Colon (tissue), 2 donors: ENCODE measurements around the gene C19orf38.
"Not testable (repeated sequence)": the region's sequence is repeated elsewhere in the genome, so short reads cannot be mapped to it uniquely, and the experiment has no call there.

ENCODE experiments used
- FAIRE-seq: peaks from 2 replicates; lab custom pipeline; 2012; peaks lifted over from hg19 to GRCh38; lab: Jason Lieb, UNC
- donor health status: control.
- donor health status: control.

C19orf38 gene

GRCh38 chr19:10876459-10877240 is 28.4 kb downstream of the C19orf38 start:
- FAIRE-seq = no peak

GRCh38 chr19:10877608-10878007 is 29.4 kb downstream of the C19orf38 start:
- not testable (repeated sequence) for FAIRE-seq

DNA sequence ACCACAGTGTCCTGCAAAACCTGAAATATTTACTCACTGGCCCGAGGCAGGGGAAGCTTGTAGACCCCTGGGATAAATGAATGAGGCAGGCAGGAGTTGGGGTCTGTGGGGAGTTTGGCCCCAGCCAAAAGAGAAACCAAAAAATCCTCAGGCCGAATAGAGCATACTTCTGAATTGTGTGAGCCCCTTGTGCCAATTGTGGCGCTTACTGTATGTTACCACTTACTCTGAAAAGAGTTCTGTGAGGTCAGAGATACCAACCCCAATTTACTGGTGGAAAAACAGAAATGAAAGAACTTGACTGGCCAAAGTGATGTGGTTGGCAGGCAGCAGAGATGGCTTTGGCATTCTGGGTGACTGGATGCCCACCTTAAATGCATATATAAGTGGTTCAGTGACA is 30.0 kb downstream of the C19orf38 start:
- no peak for FAIRE-seq

- no peak for FAIRE-seq
Observed at GRCh38 chr19:10881403-10882107, 33.3 kb downstream of the C19orf38 start.

DNA sequence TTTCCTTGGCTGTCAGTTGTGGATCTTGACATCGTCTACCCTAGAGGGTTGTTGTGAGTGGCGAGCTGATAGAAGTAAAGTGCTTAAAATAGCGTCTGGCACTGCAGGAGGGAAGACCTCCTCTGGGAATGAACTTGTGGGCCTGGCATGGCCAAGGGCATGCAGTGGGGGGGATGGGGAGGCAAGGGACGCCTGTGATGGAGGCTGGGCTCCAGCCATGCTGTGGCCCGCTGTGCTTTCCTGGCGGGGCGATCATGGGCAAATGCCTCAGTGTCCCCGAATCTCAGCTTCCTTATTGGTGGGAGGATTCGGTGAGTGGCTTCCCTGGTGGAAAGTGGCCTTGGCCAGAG is 33.9 kb downstream of the C19orf38 start:
- no peak for FAIRE-seq

DNA sequence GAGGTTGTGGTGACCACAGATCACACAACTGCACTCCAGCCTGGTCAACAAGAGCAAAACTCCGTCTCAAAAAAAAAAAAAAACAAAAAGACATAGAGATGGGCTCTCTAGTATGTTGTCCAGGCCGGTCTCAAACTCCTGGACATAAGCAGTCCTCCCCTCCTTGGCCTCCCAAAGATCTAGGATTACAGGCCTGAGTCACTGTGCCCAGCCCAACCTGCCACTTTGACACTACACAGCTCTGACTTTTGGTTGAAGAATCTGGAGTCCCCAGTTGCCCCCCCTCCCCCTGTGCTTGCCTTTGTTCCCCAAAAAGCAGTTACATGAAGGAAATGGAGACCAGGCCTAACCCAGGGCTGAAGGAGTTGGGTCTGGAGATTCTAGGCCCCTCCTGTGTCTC is 36.1 kb downstream of the C19orf38 start:
- no peak for FAIRE-seq

DNA sequence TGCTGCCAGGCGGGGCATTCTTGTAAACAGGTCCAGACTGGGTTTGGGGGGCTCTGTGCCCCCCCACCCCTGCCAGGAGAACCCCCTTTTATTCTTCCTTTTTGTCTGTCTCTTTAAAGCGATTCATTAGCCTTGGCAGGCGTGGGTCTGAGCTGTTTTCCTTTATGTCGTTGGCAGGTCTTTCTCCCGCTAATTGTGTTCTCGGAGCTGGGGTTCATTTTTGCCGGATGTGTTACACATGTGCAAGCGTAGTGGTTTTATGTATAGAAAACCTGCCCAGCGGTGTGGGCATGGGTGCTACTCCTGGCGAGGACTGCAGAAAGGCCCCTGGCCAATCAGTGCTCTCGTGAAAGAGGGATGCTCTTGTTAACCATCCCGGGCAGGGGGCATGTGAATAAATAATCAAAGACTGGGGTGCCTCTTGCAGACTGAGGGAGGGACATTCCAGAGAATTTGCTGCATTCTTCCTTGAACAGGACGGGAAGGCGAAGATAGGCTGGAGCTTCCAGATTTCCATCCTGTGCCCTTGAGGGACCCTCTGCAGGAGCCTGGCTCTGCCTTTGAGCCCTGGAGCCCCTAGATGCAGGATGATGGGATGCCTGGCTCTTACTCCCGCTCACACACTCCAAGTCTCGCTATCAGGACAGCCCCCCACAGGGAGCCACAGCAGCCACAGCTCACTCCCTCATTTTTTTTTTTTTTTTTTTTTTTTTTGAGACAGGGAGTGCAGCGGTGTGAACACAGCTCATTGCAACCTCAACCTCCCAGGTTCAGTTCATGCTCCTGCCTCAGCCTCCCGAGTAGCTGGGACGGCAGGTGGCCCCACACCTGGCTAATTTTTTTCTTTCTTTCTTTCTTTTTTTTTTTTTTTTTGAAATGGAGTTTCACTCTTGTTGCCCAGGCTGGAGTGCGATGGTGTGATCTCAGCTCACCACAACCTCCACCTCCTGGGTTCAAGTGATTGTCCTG is 37.3 kb downstream of the C19orf38 start:
- FAIRE-seq = no peak

DNA sequence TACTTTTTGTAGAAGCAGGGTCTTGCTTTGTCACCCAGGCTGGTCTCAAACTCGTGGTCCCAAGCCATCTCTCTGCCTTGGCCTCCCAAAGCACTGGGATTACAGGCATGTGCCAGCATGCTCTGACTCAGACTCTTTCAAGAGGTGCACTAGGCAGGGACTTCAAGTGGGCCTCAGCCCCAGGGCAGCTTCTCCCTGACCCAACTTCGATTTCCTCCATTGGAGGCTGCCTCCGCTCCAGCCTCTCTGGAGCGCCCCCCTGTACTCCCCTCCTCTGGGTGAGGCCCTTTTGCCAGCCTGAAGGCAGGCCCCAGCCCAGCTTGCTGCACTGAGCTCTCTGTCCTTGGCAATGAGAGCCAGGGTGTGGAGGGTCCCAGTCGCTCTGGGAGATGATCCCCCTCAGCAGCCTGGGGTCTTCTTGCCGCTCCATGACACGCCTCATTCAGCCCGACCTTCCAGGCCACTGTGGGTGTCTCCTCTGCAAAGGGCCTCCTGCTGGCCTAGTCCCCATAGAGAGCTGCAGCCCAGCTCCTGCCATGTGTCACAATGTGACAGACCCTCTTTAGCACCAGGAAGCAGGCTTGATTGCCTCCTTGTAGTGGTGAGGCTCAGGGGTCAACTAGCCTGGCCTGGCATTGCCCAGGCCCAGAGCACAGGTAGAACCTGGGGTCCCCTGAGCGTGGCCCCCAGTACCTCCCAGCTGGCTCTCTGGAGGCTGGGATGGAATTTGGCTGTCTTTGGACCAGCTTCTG is 39.6 kb downstream of the C19orf38 start:
- FAIRE-seq = no peak

DNA sequence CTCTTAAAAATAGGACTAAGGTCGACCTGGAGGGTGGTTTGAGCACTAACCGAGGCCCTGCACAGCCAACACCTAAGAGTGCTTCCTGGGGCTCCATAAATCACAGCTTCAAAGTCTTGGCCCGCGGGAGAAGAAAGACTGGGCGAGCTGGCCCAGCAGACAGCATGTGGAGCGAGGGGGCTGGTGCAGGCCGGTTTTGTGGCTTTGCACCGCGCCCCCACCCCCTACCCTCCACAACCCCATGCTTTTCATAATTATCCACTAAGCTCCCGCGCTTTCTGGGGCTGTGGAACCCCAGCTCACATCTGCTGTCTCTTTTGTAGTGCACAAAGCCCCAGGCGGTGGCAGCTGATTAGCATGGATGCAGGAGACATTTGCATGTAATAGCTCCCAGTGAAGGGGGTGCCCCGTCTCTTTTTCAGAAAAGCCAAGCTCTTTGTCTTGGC is 40.2 kb downstream of the C19orf38 start:
- FAIRE-seq = no peak

DNA sequence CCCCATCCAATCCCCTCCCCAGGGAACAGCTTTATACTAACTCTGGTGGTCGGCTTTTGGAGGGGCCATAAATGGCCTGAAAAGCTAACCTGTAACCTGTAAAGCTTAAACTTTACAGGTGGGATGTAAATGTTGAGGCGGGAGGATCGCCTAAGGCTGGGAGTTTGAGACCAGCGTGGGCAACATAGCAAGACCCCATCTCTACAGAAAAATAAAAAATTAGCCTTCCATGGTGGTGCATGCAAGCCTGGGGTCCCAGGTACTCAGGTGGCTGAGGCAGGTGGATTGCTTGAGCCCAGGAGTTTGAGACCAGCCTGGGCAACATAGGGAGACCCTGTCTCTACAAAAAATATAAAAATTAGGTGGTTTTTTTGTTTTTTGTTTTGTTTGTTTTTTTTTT is 41.7 kb downstream of the C19orf38 start:
- FAIRE-seq = no peak

DNA sequence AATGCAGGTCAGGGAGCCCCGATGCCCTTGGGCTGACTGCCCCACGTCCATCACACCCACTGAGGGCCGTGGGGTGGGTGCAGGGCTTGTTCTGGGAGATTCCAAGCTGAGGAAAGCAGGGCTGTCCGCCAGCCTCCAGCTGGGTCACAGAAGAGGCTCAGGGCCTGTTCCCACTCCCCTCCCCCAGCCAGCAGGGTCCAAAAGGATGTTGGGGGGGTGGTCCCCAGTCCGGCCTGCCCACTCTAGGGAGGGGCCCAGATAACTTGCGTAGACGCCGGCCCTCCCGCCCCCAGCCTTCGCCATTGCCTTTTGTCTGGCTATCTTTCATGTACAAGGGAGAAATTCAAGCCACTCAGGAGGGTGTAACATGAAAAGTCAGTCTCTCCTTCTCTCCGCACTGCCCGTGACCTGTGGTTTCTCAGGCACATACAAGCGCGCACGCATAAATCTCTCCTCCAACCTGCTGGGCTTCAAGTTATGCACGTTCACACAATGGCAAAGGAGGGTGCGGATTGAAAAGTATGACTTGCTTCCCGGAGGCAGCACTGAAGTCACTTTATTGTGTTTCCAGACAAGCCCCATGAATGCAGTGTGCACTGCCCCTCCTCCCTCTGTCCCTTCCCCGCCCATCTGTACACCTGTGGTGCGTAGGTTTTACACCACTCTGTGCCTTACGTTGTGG is 43.3 kb downstream of the C19orf38 start:
- FAIRE-seq = no peak

DNA sequence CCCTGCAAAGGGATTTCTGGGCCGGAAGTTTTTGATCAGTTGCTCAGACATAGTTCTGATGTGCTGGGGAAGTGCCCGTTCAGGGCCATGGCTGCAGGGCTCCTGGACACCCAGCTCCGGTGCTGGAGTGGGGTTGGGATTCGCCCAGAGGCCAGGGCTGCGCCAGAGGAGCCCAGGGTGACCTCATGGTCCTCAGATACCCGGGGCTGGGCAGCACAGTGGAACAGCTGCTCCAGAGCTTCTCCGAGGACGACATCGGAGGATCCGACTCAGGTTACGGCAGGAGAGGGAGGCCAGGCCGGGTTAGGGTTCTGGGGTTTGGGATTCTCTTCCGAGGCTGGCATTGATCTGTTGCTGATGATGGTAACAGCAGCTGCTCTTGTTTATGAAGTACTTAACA is 44.0 kb downstream of the C19orf38 start:
- FAIRE-seq = no peak

DNA sequence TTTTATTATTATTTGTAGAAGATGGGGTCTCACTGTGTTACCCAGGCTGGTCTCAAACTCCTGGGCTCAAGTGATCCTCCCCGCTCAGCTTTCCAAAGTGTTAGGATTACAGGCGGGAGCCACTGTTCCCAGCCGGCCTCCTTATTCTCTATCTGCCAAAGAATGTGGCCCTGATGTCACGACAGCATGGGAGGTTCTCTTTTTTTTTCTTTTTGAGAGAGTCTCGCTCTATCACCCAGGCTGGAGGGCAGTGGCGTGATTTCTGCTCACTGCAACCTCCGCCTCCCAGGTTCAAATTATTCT is 46.6 kb downstream of the C19orf38 start:
- FAIRE-seq = no peak

- no peak for FAIRE-seq
Observed at GRCh38 chr19:10895363-10895762, 47.1 kb downstream of the C19orf38 start.

GRCh38 chr19:10895920-10896319 is 47.7 kb downstream of the C19orf38 start:
- no peak for FAIRE-seq

DNA sequence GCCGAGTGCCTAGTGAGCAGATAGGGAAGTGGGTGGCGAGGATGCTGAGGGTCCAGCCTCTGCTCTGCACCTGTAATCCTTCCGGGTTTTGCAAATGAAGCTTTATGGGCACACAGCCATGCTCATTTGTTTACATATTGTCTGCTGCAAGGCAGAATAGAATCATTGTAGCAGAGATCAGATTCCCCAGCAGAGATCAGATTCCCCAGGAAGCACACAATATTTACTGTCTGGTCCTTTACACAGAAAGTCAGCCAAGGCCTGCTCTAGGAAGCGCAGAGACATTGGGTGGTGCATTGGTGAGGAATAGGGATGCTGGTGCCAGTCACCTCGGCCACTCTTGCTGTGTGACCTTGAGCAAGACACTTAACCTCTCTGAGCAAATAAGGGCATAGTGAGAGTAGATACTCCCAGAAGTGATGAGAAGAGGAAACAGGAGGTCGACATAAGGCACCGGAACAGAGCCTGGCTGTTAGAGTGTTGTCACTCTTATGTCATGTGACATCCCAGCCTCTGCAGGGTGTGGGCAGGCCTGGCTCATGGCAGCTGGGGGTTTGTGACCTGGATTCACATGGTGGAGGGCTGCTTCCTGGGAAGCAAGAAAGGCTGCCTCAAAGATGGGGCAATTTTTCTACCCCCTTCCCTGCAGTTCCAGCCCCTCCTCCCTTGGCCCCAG is 48.8 kb downstream of the C19orf38 start:
- no peak for FAIRE-seq

DNA sequence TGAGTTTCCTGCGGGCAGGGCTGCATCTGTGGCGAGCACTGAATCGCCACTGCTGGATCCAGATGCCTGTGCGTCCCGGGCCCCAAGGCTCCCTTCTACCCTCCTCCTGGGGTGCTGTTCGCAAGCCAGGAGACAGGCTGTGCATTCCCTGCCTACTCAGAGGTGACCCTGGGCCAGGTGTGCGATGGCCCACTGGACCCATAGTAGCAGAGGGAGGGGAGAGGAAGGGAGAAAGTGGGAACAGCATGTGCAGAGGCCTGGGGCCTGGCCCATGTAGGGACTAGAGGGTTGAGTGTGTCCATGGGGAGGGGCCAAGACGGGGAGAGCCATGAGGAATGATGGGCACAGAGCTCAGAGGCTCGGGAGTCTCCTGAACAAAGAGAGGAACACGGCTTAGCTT is 50.4 kb downstream of the C19orf38 start:
- no peak for FAIRE-seq

- no peak for FAIRE-seq
Observed at GRCh38 chr19:10899151-10899653, 51.0 kb downstream of the C19orf38 start.

GRCh38 chr19:10907925-10908324 is 59.7 kb downstream of the C19orf38 start:
- no peak for FAIRE-seq

DNA sequence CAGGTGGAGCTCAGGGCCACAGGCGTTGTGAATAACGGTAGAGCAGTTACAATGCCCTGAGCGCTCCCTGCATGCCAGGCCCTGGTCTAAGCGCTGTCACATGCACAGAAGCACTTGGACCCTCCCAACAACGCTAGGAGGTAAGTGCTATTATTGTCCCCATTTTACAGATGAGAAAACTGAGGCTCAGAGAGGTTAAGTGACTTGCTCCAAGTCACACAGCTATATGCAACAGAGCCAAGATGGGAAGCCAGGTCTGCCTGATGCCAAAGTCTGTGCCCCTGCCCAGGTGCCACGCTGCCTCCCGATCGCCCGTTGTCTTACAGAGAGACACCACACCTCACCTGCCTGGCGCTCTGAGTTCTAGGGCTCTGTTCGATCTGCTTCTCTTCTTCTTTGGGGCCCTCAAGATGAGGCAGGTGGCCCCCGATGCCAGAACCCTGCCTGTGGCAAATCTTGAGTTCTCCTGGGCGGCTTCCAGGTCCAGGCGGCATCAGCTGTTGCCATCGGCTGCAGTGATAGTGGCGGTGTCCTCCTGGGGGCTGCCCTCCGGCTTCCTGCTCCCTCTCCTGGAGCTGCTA is 60.3 kb downstream of the C19orf38 start:
- FAIRE-seq = no peak
